Fibroblast of mammary gland (primary cell): ENCODE results near the gene GLI3.

ENCODE experiments used
- DNase-seq: peaks from one replicate; pipeline ENCODE4 v3.0.0-alpha.2; 2010; ENCODE audit warnings: low read depth
- H3K4me3 ChIP-seq: 2 replicates; pipeline ENCODE4 v1.5.1; 2011; ENCODE audit warnings: low read depth, mild to moderate bottlenecking, low read length, moderate library complexity; ENCODE audit not compliant: control insufficient read depth
- TF ChIP-seq, protein P1 (sequence below): conservative IDR thresholded peaks from 2 replicates; pipeline ENCODE4 v1.5.1; 2011; ENCODE audit warnings: low read depth, low read length, inconsistent platforms; ENCODE audit not compliant: control insufficient read depth, insufficient read depth

GLI3 gene

DNA sequence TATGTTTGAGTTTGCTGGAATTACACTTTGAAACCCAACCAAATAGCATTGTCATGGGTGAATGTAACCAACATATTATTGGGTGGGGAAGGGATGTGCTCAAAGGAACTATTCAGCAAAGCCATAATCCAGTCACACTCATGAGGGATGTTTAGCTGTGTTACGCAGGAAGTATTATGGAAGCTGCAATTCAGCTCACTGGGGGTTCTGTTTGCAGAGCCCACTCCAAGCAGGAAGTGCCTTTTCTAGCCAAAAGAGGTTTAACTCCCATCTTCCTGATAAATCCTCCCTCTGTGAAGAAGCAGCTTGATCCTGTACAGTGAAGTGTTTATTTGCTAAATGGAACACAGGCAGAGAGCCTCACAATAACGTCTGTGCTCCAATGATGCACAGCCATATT, 172.5 kb downstream of the GLI3 start:
- no peak for DNase-seq
- TF ChIP-seq, protein P1, sequence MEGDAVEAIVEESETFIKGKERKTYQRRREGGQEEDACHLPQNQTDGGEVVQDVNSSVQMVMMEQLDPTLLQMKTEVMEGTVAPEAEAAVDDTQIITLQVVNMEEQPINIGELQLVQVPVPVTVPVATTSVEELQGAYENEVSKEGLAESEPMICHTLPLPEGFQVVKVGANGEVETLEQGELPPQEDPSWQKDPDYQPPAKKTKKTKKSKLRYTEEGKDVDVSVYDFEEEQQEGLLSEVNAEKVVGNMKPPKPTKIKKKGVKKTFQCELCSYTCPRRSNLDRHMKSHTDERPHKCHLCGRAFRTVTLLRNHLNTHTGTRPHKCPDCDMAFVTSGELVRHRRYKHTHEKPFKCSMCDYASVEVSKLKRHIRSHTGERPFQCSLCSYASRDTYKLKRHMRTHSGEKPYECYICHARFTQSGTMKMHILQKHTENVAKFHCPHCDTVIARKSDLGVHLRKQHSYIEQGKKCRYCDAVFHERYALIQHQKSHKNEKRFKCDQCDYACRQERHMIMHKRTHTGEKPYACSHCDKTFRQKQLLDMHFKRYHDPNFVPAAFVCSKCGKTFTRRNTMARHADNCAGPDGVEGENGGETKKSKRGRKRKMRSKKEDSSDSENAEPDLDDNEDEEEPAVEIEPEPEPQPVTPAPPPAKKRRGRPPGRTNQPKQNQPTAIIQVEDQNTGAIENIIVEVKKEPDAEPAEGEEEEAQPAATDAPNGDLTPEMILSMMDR: no peak
- H3K4me3 ChIP-seq: no peak overlapping the region

DNA sequence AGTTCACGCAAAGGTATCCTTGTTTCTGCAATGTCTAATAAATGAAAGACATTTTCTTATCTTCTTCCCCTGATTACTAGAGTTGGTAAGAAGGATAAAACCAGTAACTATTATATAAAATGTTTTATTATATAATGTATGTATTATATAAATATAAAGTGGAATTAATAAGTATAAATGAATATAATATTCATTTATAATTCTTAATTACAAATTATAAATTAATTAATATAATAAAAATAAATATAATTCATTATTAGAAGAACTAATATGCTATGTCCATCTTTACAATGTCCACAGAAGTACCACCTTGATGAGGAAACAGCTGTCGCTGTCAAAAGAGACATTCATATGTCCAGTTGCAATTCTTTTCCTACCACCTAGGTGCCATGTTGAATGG, 177.7 kb downstream of the GLI3 start:
- TF ChIP-seq, protein P1: no peak
- H3K4me3 ChIP-seq: no peak overlapping the region
- no peak for DNase-seq

DNA sequence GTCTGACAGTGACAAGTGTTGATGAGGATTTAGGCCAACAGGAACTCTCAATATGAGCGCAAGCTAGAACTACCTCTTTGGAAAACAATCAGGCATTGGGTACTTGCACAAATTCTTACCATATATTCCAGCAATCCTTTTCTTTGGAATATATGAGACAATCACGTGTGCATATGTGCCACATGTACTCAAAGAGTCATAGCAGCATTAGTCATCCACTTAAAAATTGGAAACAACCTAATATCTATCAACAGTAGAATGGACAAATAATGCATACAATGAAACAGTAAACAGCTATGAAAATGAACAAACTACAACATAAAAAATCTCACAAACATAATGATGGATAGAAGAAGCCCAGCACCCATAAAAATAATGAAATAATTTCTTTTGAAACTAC, 179.7 kb downstream of the GLI3 start:
- DNase-seq: peak; percentile 46
- no peak overlapping the region for H3K4me3 ChIP-seq
- TF ChIP-seq, protein P1: no peak

DNA sequence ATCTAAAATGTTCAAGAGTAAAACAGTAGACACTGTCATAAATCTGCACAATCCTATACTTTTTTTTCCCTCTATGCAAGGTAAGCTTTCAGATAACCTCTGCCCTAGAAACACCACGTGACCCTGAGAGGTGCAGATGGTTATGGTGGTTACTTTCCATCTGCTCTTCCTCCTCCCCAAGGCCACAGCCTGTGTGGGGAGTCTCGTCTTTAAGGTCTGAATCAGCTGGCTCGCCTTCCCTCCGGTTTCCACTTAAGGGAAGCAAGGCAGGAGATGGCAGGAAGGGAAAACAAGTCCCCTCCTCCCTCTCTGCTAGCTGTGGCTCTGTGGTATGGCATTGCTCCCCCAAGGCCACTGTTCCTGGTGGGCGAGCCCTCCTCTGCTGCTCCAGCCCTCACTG, 181.8 kb downstream of the GLI3 start:
- TF ChIP-seq, protein P1: no peak
- H3K4me3 ChIP-seq: no peak overlapping the region
- no peak for DNase-seq

DNA sequence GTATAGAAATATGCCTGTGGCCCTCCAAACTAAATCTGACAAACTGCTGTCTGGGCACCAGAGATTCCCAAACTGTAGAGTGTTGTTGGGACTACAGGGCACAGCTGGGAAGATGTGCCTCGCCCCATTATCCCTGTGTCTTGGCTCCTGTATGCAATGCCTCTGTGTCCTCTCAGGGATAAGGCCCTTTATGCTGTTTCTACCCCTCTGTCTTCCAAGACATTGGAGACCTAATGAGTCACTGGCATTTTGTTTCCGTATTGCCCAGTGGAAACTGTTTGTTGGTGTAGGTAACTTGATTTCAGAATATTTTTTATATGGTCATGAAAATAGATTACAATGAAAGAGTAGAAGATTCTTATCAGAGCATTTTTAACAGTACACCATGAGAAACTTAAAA, 183.2 kb downstream of the GLI3 start:
- DNase-seq: no peak
- TF ChIP-seq, protein P1: no peak
- H3K4me3 ChIP-seq: no peak overlapping the region

DNA sequence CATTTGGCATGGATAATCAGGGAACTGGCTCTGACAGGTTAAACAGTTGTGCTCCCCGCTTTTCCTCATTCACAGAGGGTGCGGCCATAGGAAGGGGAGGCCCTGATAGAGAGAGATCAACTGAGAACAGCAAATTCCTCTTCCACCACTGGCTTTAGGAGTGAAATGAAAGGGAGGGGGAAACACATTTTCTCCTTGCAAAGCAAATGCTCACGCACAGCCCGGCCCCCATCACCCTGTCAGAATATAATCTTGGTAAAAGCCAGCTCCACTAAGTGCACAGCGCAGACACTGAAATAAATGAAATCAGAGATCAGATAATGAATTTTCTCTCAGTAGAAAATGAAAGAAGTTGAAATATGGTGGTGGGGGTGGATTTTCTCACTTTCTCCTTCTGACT, 187.2 kb downstream of the GLI3 start:
- TF ChIP-seq, protein P1: no peak
- H3K4me3 ChIP-seq: no peak overlapping the region
- DNase-seq: no peak

DNA sequence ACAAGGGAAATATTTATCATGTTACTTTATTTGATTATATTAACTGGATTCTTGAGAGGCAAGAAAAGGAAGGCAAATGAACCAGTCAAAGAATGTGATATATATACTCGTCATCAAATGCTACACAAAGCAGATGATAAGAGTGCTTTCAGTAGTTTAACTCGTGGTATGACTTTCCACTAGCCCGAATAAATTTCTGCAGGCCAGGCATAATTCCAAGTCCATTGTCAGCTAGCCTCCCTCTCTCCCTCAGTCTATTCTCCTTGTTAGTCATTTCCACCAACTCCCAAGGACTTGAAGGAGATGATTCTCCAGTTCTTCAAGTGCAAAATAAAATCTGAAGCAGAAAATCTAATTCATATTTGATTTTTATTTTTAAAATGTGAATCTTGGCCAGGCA, 190.5 kb downstream of the GLI3 start:
- TF ChIP-seq, protein P1: no peak
- no peak for DNase-seq
- H3K4me3 ChIP-seq: no peak overlapping the region
